ENCODE results near the gene NAV3. TPM values are rescaled to one million over a fixed set of nuclear protein-coding genes. Genes with fewer than 3 reads are reported as not detected.

NAV3 gene
- total and polyA plus RNA-seq, 2 donors (not counting 1 experiment from before 2014, with no cell fraction given): not detected

- no peak overlapping the region for H3K9ac ChIP-seq (ENCODE audit: low read length)
- no peaks in the 10 kb centered on the region for H3K27me3 ChIP-seq (replicated peaks in 1 of 4; ENCODE audit: control extremely low read depth in 1 of 4, control insufficient read depth in 3 of 4, insufficient read depth in 4 of 4, low read length in 3 of 4)
- Mint-ChIP-seq H3K27ac (no peak overlapping the region), H3K4me3 (no peak overlapping the region), H3K4me1 (no peaks in the 10 kb centered on the region), H3K9me3 (ENCODE audit: insufficient read depth) (no peaks in the 10 kb centered on the region), H3K27me3 (no peaks in the 10 kb centered on the region)
- no peaks in the 10 kb centered on the region for H3K79me2 ChIP-seq (ENCODE audit: control insufficient read depth, insufficient read depth, low read length)
- no peak overlapping the region for H3K4me3 ChIP-seq (ENCODE audit: control extremely low read depth in 1 of 5, extremely low read depth in 1 of 5, insufficient read depth in 1 of 5, low read depth in 2 of 5, low read length in 4 of 5)
- H4K20me1 ChIP-seq (ENCODE audit: control insufficient read depth, insufficient read depth, low read length, poor library complexity, severe bottlenecking): no peaks in the 10 kb centered on the region
- no peak overlapping the region for H3K4me2 ChIP-seq (replicated peaks; ENCODE audit: low read depth, low read length, poor library complexity, severe bottlenecking)
- no peaks in the 10 kb centered on the region for H3K36me3 ChIP-seq (replicated peaks in 1 of 2; ENCODE audit: control extremely low read depth in 1 of 2, control insufficient read depth in 1 of 2, extremely low read depth in 1 of 2, insufficient read depth in 2 of 2, low read length in 1 of 2)
- TF ChIP-seq EZH2 (IDR thresholded peaks at IDR 0.05; ENCODE audit: borderline replicate concordance, insufficient read depth, low read depth, low read length, poor library complexity, severe bottlenecking) (no peak), CTCF (IDR thresholded peaks at IDR 0.05) (no peak)
- DNase-seq: no peak
- no CpG with 5 or more reads among the region's 3 CpGs for WGBS (ENCODE audit: insufficient coverage)
- POLR2A ChIA-PET: no interaction called here
- CTCF ChIA-PET: no interaction called here
- no peaks in the 10 kb centered on the region for H3K4me1 ChIP-seq (ENCODE audit: control insufficient read depth in 2 of 2, insufficient read depth in 2 of 2, low read length in 2 of 2)
- intact Hi-C loops (cut with micrococcal nuclease): no loop called here
- no peak overlapping the region for H2AFZ ChIP-seq (ENCODE audit: insufficient read depth, low read depth, low read length, poor library complexity, severe bottlenecking)
- H3K27ac ChIP-seq (ENCODE audit: low read length in 2 of 2): no peak overlapping the region
- H3K9me3 ChIP-seq (ENCODE audit: control extremely low read depth in 1 of 3, control insufficient read depth in 2 of 3, insufficient read depth in 1 of 3, low read length in 2 of 3): no peaks in the 10 kb centered on the region
- no peak for ATAC-seq (ENCODE audit: low read depth)
Measured at GRCh38 chr12:78167510-78167909, 336.8 kb downstream of the NAV3 start.

GRCh38 chr12:78171061-78171460 is 340.4 kb downstream of the NAV3 start:
- no peaks in the 10 kb centered on the region for H3K36me3 ChIP-seq (replicated peaks in 1 of 2; ENCODE audit: control extremely low read depth in 1 of 2, control insufficient read depth in 1 of 2, extremely low read depth in 1 of 2, insufficient read depth in 2 of 2, low read length in 1 of 2)
- POLR2A ChIA-PET: no interaction called here
- no peak overlapping the region for H3K9ac ChIP-seq (ENCODE audit: low read length)
- no CpG with 5 or more reads among the region's 1 CpG for WGBS (ENCODE audit: insufficient coverage)
- no peaks in the 10 kb centered on the region for H3K9me3 Mint-ChIP-seq (ENCODE audit: insufficient read depth)
- CTCF ChIA-PET: no interaction called here
- no peaks in the 10 kb centered on the region for H3K4me1 ChIP-seq (ENCODE audit: control insufficient read depth in 2 of 2, insufficient read depth in 2 of 2, low read length in 2 of 2)
- no peaks in the 10 kb centered on the region for H3K4me1 Mint-ChIP-seq
- H3K27me3 Mint-ChIP-seq: no peaks in the 10 kb centered on the region
- ATAC-seq (ENCODE audit: low read depth) (no peak), DNase-seq (no peak)
- H3K27ac ChIP-seq (ENCODE audit: low read length in 2 of 2): no peak overlapping the region
- H3K4me2 ChIP-seq (replicated peaks; ENCODE audit: low read depth, low read length, poor library complexity, severe bottlenecking): no peak overlapping the region
- no peak overlapping the region for H2AFZ ChIP-seq (ENCODE audit: insufficient read depth, low read depth, low read length, poor library complexity, severe bottlenecking)
- no peak overlapping the region for H3K4me3 ChIP-seq (ENCODE audit: control extremely low read depth in 1 of 5, extremely low read depth in 1 of 5, insufficient read depth in 1 of 5, low read depth in 2 of 5, low read length in 4 of 5)
- H3K9me3 ChIP-seq (ENCODE audit: control extremely low read depth in 1 of 3, control insufficient read depth in 2 of 3, insufficient read depth in 1 of 3, low read length in 2 of 3): no peaks in the 10 kb centered on the region
- H3K79me2 ChIP-seq (ENCODE audit: control insufficient read depth, insufficient read depth, low read length): no peaks in the 10 kb centered on the region
- no peak overlapping the region for H3K4me3 Mint-ChIP-seq
- H3K27me3 ChIP-seq (replicated peaks in 1 of 4; ENCODE audit: control extremely low read depth in 1 of 4, control insufficient read depth in 3 of 4, insufficient read depth in 4 of 4, low read length in 3 of 4): no peaks in the 10 kb centered on the region
- TF ChIP-seq CTCF (IDR thresholded peaks at IDR 0.05) (no peak), EZH2 (IDR thresholded peaks at IDR 0.05; ENCODE audit: borderline replicate concordance, insufficient read depth, low read depth, low read length, poor library complexity, severe bottlenecking) (no peak)
- intact Hi-C loops (cut with micrococcal nuclease): no loop called here
- H3K27ac Mint-ChIP-seq: no peak overlapping the region
- no peaks in the 10 kb centered on the region for H4K20me1 ChIP-seq (ENCODE audit: control insufficient read depth, insufficient read depth, low read length, poor library complexity, severe bottlenecking)
